HG03103 (cell line): ENCODE measurements around the gene FCGR3A.
"Not testable (repeated sequence)": the region's sequence is repeated elsewhere in the genome, so short reads cannot be mapped to it uniquely, and the experiment has no call there.

ENCODE experiments used
- ATAC-seq: cut with Tn5 transposase; IDR thresholded peaks from one replicate; pipeline ENCODE4 v1.9.1; 2021; ENCODE audit warnings: low read depth; ENCODE audit not compliant: unreplicated experiment

The FCGR3A gene

DNA sequence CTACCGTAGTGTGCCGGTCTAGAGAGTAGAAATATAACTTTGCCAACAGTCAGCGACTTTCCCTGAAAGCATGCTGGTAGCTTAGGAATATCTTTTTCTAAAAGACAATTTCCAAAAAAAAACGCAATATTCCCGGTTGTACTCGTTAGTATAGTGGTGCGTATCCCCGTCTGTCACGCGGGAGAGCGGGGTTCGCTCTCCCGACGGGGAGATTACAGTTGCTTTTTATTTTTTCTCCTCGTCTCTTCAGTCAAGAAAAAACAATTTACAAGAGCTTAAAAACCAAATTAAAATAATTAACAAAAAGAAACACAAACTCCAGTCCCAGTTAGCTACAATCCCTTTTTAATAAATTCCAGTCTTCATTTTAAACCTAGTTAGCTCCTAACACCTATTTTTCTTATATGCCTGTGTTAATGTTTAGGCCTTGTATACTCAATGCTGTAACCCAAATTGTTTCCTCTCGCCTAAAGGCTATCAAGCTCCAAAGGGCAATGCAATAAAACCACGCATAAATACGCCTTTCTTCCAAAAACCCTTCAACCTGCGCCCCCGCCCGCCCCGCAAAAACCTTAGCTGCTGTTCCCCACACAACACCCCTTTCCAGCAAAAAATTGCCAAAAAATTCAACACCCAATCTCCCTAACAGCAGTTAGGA is 17.5 kb downstream of the FCGR3A start:
- no peak for ATAC-seq

- peak; percentile 65 for ATAC-seq
Observed at GRCh38 chr1:161530671-161531641, 18.7 kb downstream of the FCGR3A start.

GRCh38 chr1:161530158-161530557 is 19.5 kb downstream of the FCGR3A start:
- ATAC-seq = not testable (repeated sequence)

GRCh38 chr1:161529463-161530104 is 20.0 kb downstream of the FCGR3A start:
- not testable (repeated sequence) for ATAC-seq

GRCh38 chr1:161528550-161528949 is 21.1 kb downstream of the FCGR3A start:
- ATAC-seq = not testable (repeated sequence)

GRCh38 chr1:161525918-161526317 is 23.7 kb downstream of the FCGR3A start:
- ATAC-seq = not testable (repeated sequence)

- ATAC-seq = not testable (repeated sequence)
Observed at GRCh38 chr1:161525321-161525720, 24.3 kb downstream of the FCGR3A start.

- ATAC-seq = not testable (repeated sequence)
Observed at GRCh38 chr1:161524742-161525291, 24.8 kb downstream of the FCGR3A start.

DNA sequence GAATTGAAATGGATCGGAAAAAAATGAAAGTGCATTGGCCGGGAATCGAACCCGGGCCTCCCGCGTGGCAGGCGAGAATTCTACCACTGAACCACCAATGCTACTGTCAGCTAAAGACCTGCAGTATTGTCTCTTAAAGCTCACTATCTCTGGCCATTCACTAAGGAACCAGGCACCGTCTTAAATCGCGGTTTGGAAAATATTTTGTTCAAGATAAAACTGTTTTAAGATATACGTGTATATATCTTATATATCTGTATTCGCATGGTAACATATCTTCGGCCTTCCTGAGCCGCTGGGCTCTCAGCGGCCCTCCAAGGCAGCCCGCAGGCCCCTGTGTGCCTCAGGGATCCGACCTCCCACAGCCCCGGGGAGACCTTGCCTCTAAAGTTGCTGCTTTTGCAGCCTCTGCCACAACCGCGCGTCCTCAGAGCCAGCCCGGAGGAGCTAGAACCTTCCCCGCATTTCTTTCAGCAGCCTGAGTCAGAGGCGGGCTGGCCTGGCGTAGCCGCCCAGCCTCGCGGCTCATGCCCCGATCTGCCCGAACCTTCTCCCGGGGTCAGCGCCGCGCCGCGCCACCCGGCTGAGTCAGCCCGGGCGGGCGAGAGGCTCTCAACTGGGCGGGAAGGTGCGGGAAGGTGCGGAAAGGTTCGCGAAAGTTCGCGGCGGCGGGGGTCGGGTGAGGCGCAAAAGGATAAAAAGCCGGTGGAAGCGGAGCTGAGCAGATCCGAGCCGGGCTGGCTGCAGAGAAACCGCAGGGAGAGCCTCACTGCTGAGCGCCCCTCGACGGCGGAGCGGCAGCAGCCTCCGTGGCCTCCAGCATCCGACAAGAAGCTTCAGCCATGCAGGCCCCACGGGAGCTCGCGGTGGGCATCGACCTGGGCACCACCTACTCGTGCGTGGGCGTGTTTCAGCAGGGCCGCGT is 25.5 kb downstream of the FCGR3A start, which contains the start of gene HSPA6:
Gene HSPA6 (plus strand): TSS at position 724 of the 925 bp plus-strand sequence. CDS start 119 bp downstream, at position 843.
- ATAC-seq = not testable (repeated sequence)

GRCh38 chr1:161523041-161523816 is 26.4 kb downstream of the FCGR3A start:
- ATAC-seq = not testable (repeated sequence)

DNA sequence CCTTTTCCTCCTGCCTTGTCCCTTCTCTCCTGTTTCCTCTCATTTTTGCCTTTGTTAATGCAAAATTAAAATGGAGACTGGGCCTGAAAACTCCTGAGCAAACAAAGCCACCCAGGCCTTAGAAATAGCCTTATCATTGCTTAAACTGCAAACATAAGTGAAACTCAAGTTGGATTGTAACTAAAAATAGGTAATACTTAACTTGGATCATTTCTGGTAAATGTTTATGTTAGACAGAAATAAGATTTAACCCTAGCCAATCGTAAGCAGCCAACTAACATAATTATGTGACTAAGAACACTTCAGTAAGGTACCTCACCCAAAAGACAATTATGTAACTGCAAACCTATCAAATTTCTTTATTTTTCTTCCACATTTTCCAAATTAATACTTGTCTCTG is 35.7 kb downstream of the FCGR3A start:
- ATAC-seq = not testable (repeated sequence)

DNA sequence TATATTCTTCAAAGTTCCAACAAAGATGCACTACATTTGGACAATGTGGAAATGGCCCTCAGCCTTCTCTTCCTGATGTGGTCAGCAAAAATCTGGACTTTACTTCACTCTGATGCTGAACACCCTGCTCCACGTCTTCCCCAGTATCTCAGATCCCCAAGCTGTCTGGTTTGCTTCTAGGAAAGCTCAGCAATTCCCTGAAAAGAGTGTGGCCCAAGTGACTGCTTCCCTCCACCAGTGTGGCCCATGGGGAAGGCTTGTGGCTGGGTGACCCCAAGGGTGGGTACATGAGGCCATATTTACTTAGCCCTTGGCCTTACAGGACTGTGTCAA is 36.2 kb downstream of the FCGR3A start:
- ATAC-seq = not testable (repeated sequence)

DNA sequence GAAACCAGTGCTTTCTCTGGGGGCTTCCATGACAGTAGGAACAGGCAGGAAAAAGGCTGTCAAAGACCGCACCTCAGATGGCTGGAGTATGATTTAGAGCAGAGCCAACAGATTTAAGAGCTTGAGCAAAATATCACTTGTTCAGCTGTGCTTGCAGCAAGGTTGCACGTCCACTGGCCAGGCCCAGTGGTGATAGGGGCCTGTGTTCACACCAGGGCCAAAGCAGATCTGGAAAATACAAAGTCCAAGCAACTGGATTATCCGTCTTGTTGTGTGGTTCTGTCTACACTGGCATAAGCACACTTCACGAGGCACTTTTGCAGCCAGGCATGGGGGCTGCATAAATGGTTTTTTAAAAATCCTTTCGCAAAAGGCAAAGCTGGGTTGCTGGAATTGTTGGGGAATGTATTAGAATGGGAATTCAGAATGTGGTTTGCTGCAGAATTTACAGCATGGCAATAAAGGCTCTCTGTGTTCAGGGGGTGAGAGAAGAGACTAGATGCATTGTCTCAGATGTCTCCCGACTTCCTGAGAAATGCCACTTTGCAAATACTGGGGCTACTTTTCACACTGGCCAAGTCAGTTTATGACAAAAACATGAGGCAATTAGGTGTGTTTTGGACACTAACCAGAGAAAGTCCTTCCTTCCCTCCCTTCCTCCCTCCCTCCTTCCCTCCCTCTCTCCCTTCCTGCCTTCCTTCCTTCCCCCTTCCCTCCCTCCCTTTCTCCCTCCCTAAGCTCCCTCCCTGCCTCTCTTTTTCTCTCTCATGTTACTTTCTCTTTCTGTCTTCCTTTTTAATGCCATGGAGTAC is 36.8 kb downstream of the FCGR3A start:
- not testable (repeated sequence) for ATAC-seq

- no peak for ATAC-seq
Observed at GRCh38 chr1:161511756-161512060, 37.9 kb downstream of the FCGR3A start.

- no peak for ATAC-seq
Observed at GRCh38 chr1:161511018-161511755, 38.4 kb downstream of the FCGR3A start.

DNA sequence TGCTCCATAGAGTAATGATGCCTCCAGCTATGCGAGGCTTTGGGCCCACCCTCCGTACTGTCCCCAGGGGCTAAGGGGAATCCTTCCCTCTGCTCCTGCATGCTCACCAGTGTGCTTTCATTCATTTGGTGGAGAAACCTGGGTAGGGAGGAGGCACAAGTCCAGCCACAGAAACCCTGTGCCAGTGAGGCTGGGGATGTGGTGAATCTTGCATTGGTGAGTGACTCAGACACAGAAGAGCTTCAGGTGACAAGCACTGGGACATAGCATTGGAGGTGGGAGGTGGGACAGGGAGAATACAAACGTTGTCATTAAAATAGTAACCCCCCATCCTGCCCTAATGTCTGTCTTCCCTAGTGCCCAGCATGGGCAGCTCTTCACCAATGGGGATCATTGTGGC is 39.1 kb downstream of the FCGR3A start:
- ATAC-seq = no peak

DNA sequence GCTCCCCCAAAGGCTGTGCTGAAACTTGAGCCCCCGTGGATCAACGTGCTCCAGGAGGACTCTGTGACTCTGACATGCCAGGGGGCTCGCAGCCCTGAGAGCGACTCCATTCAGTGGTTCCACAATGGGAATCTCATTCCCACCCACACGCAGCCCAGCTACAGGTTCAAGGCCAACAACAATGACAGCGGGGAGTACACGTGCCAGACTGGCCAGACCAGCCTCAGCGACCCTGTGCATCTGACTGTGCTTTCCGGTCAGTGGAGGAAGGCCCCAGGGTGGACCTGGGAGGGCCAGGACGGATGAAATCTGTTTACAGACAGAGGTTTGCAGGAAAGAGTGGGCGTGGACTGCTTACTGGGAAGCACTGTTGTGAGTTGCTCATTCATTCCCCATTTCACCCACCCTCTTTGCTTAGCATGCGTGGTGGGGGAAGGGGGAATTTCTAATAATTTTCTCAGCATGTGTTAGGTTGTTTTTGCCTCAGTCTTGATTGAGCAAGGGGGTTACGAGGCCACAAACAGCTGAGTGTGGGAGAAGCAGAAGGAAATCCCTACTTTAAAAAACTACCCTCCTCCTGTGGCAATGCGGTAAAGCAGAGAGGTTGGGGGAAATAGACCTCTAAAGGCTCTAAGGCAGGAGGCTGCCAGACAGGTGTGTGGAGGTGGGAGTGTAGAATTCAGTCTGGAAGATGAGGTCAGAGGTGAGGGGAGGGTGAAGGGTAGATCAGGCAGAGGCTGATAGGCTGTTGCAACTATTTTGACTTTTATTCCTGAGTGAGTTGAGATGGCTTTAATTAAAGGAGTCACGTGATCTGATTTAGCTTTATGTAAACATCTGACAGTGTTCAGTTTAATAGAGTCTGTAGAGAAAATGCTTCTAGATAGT is 43.0 kb downstream of the FCGR3A start:
- ATAC-seq = no peak
